Measurements from ENCODE around the gene CAMK2A.

The CAMK2A gene

GRCh38 chr5:150315245-150315644 lies 25.7 kb upstream of the CAMK2A start:
- DNase-seq: no peak

GRCh38 chr5:150313921-150314716 lies 24.5 kb upstream of the CAMK2A start:
- DNase-seq: no peak

GRCh38 chr5:150313501-150313900 lies 23.9 kb upstream of the CAMK2A start:
- DNase-seq: no peak

- DNase-seq: no peak
Measured at GRCh38 chr5:150312518-150312917, 22.9 kb upstream of the CAMK2A start.

GRCh38 chr5:150311015-150311692 lies 21.6 kb upstream of the CAMK2A start:
- DNase-seq: no peak

- no peak for DNase-seq
Measured at GRCh38 chr5:150310246-150310645, 20.7 kb upstream of the CAMK2A start.

GRCh38 chr5:150309886-150310239 lies 20.3 kb upstream of the CAMK2A start:
- DNase-seq: no peak

- no peak for DNase-seq
Measured at GRCh38 chr5:150309101-150309885, 19.7 kb upstream of the CAMK2A start.

- no peak for DNase-seq
Measured at GRCh38 chr5:150307617-150308426, 18.2 kb upstream of the CAMK2A start.

- no peak for DNase-seq
Measured at GRCh38 chr5:150306775-150307174, 17.2 kb upstream of the CAMK2A start.

- DNase-seq: no peak
Measured at GRCh38 chr5:150305557-150305956, 16.0 kb upstream of the CAMK2A start.

GRCh38 chr5:150305095-150305494 lies 15.5 kb upstream of the CAMK2A start:
- DNase-seq: no peak

- no peak for DNase-seq
Measured at GRCh38 chr5:150304481-150305081, 15.0 kb upstream of the CAMK2A start.

GRCh38 chr5:150303660-150304386 lies 14.2 kb upstream of the CAMK2A start:
- no peak for DNase-seq

- DNase-seq: no peak
Measured at GRCh38 chr5:150303070-150303615, 13.6 kb upstream of the CAMK2A start.

- DNase-seq: no peak
Measured at GRCh38 chr5:150302301-150303069, 12.9 kb upstream of the CAMK2A start, which contains the start of gene ARSI. ARSI (minus strand) TSS chr5:150302905; CDS start chr5:150302373, 532 bp downstream.

GRCh38 chr5:150301901-150302300 lies 12.3 kb upstream of the CAMK2A start:
- no peak for DNase-seq

GRCh38 chr5:150301170-150301505 lies 11.6 kb upstream of the CAMK2A start:
- DNase-seq: no peak

- DNase-seq: no peak
Measured at GRCh38 chr5:150300496-150301169, 11.1 kb upstream of the CAMK2A start.
